Measurements from ENCODE around the gene KCNQ1OT1. TPM values are rescaled to one million over a fixed set of nuclear protein-coding genes. Genes with fewer than 3 reads are reported as not detected.

Gene KCNQ1OT1
- total RNA-seq, 4 donors from 2014 or later: 0.21 to 1.9 (median 1.2) TPM

DNA sequence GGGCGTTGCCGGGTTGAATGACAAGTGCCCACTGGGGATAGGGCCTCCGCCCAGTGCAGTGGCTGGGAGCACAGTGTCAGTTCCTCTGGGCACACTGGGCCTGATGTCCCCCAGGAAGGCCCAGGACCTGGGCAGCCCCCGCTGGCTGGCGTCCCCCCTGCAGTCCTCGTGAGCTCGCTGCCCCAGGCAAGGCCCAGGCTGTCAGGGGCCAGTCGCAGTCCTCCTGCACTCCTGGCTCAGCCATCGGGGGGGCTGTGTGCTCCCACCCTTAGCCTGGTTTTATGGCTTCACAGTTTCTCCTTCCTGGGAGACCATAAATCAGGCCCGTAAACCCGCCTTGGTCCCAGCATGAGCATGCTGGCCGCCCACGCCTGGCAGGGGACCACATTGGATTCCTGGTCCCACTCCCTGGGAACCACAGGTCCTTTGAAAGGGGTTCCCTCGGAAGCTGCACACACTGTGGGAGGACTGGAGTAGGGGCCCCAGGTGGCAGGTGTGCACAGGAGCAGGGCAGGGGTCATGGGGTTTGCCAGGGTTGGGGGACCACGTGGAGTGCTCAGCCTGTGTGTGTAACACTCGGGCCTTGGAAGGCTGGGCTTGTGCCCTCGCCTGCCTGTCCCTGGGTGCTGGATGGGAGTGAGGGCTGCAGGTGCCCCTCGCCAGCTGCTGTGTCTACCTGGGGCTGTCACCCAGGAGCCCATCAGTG, 113.6 kb downstream of the KCNQ1OT1 start:
- Histone ChIP-seq H3K4me1 (no peaks in the 10 kb centered on the region), H3K4me3 (no peak overlapping the region), H3K27ac (no peak overlapping the region), H3K27me3 (no peaks in the 10 kb centered on the region), H3K36me3 (no peaks in the 10 kb centered on the region), H3K9me3 (no peaks in the 10 kb centered on the region)
- WGBS, 2 donors: 88 to 100% methylated on average over 4 to 7 of the region's 18 CpGs
- DNase-seq: no peak
- no peak for TF ChIP-seq CTCF (IDR thresholded peaks at IDR 0.05)
- no peak for TF ChIP-seq POLR2A (IDR thresholded peaks at IDR 0.05)
- intact Hi-C loops (cut with DNase I): no loop called here

- no peaks in the 10 kb centered on the region for H3K4me1 ChIP-seq
- no peak overlapping the region for H3K4me3 ChIP-seq
- no CpG with 5 or more reads among the region's 6 CpGs for WGBS, 2 donors
- H3K27ac ChIP-seq: no peak overlapping the region
- DNase-seq: no peak
- no peaks in the 10 kb centered on the region for H3K27me3 ChIP-seq
- intact Hi-C loops (cut with DNase I): no loop called here
- H3K9me3 ChIP-seq: no peaks in the 10 kb centered on the region
- TF ChIP-seq POLR2A (IDR thresholded peaks at IDR 0.05): no peak
- TF ChIP-seq CTCF (IDR thresholded peaks at IDR 0.05): no peak
- no peaks in the 10 kb centered on the region for H3K36me3 ChIP-seq
Measured at GRCh38 chr11:2585566-2586086, 114.2 kb downstream of the KCNQ1OT1 start.

- Histone ChIP-seq H3K9me3 (no peaks in the 10 kb centered on the region), H3K27ac (no peak overlapping the region), H3K36me3 (no peaks in the 10 kb centered on the region), H3K27me3 (no peaks in the 10 kb centered on the region), H3K4me3 (no peak overlapping the region), H3K4me1 (no peaks in the 10 kb centered on the region)
- intact Hi-C loops (cut with DNase I): no loop called here
- no peak for TF ChIP-seq CTCF (IDR thresholded peaks at IDR 0.05)
- TF ChIP-seq POLR2A (IDR thresholded peaks at IDR 0.05): no peak
- 86 to 88% methylated on average over 5 to 10 of the region's 18 CpGs for WGBS, 2 donors
- no peak for DNase-seq
Measured at GRCh38 chr11:2584812-2585565, 114.8 kb downstream of the KCNQ1OT1 start.

- no peaks in the 10 kb centered on the region for H3K9me3 ChIP-seq
- WGBS, 2 donors: 68 to 93% methylated on average over 4 of the region's 4 CpGs
- no peak for DNase-seq
- no peak overlapping the region for H3K27ac ChIP-seq
- TF ChIP-seq POLR2A (IDR thresholded peaks at IDR 0.05) (no peak), CTCF (IDR thresholded peaks at IDR 0.05) (no peak)
- no peaks in the 10 kb centered on the region for H3K4me1 ChIP-seq
- no peaks in the 10 kb centered on the region for H3K27me3 ChIP-seq
- no peaks in the 10 kb centered on the region for H3K36me3 ChIP-seq
- H3K4me3 ChIP-seq: no peak overlapping the region
- intact Hi-C loops (cut with DNase I): no loop called here
Measured at GRCh38 chr11:2584434-2584811, 115.4 kb downstream of the KCNQ1OT1 start.

DNA sequence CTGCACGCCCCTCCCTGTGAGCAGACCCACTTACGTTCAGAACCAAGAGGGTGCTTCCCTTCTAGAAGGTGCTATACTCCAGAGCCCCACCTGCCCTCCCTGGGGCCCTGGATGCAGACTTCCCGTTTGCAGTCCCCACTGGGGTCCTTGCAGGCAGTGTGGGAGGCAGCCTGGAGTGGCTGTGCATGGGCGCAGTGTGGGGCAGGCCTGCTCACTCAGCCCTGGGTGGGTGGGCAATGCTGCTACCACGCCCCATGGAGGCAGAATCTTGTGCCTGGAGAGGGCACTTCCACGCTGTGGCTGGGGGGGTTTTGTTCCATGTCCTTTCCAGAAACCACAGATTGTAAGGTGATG, 116.2 kb downstream of the KCNQ1OT1 start:
- no peaks in the 10 kb centered on the region for H3K27me3 ChIP-seq
- H3K27ac ChIP-seq: no peak overlapping the region
- no peaks in the 10 kb centered on the region for H3K9me3 ChIP-seq
- H3K36me3 ChIP-seq: no peaks in the 10 kb centered on the region
- intact Hi-C loops (cut with DNase I): no loop called here
- H3K4me3 ChIP-seq: no peak overlapping the region
- 72 to 81% methylated on average over 2 to 3 of the region's 6 CpGs for WGBS, 2 donors
- H3K4me1 ChIP-seq: no peaks in the 10 kb centered on the region
- TF ChIP-seq CTCF (IDR thresholded peaks at IDR 0.05) (no peak), POLR2A (IDR thresholded peaks at IDR 0.05) (no peak)
- no peak for DNase-seq

Data from esophagus squamous epithelium (tissue), 5 donors.